SK-N-SH treated with all-trans-retinoic acid at 6 μM for 48 hours (cell line): Measurements from ENCODE around the gene TRIM37.

Source experiments
- ARNTL ChIP-seq: fragments of 450-650 bp; formaldehyde crosslinking; IDR thresholded peaks from 2 replicates; pipeline ENCODE4 v1.5.0; 2020; ENCODE audit warnings: low read depth, mild to moderate bottlenecking, moderate library complexity, borderline replicate concordance
- GLIS3 ChIP-seq: fragments of 250-450 bp; sonication (Bioruptor Pico); IDR thresholded peaks from 2 replicates; pipeline ENCODE4 v1.5.0; 2020; ENCODE audit warnings: mild to moderate bottlenecking, moderate library complexity
- TSHZ2 ChIP-seq: fragments of 250-450 bp; sonication (Bioruptor Pico); IDR thresholded peaks from 2 replicates; pipeline ENCODE4 v1.5.0; 2020; ENCODE audit warnings: mild to moderate bottlenecking, moderate library complexity
- ZFP30 ChIP-seq: fragments of 450-650 bp; formaldehyde crosslinking; IDR thresholded peaks from 2 replicates; pipeline ENCODE4 v1.5.0; 2022; ENCODE audit warnings: mild to moderate bottlenecking, moderate library complexity
- TF ChIP-seq, protein P1 (sequence below): fragments of 250-450 bp; sonication (Bioruptor Pico); IDR thresholded peaks from 2 replicates; pipeline ENCODE4 v1.8.0; 2020; ENCODE audit warnings: mild to moderate bottlenecking, moderate library complexity, borderline replicate concordance
- TF ChIP-seq, protein P2 (sequence below): fragments of 250-450 bp; sonication (Bioruptor Pico); IDR thresholded peaks from 2 replicates; pipeline ENCODE4 v1.5.1; 2020; ENCODE audit warnings: low read depth, mild to moderate bottlenecking, moderate library complexity

- TF ChIP-seq TSHZ2 (CRISPR knock-in tag) (no peak), GLIS3 (CRISPR knock-in tag) (no peak), ZFP30 (CRISPR knock-in tag) (no peak), ARNTL (no peak)
- TF ChIP-seq, protein P1, sequence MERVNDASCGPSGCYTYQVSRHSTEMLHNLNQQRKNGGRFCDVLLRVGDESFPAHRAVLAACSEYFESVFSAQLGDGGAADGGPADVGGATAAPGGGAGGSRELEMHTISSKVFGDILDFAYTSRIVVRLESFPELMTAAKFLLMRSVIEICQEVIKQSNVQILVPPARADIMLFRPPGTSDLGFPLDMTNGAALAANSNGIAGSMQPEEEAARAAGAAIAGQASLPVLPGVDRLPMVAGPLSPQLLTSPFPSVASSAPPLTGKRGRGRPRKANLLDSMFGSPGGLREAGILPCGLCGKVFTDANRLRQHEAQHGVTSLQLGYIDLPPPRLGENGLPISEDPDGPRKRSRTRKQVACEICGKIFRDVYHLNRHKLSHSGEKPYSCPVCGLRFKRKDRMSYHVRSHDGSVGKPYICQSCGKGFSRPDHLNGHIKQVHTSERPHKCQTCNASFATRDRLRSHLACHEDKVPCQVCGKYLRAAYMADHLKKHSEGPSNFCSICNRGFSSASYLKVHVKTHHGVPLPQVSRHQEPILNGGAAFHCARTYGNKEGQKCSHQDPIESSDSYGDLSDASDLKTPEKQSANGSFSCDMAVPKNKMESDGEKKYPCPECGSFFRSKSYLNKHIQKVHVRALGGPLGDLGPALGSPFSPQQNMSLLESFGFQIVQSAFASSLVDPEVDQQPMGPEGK = no peak
- TF ChIP-seq, protein P2, sequence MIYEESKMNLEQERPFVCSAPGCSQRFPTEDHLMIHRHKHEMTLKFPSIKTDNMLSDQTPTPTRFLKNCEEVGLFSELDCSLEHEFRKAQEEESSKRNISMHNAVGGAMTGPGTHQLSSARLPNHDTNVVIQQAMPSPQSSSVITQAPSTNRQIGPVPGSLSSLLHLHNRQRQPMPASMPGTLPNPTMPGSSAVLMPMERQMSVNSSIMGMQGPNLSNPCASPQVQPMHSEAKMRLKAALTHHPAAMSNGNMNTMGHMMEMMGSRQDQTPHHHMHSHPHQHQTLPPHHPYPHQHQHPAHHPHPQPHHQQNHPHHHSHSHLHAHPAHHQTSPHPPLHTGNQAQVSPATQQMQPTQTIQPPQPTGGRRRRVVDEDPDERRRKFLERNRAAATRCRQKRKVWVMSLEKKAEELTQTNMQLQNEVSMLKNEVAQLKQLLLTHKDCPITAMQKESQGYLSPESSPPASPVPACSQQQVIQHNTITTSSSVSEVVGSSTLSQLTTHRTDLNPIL (CRISPR knock-in tag) = no peak
Observed at GRCh38 chr17:59038734-59039133, 67.9 kb downstream of the TRIM37 start.
